GM12878 (cell line): ENCODE results near the gene CNPPD1. TPM values are rescaled to one million over a fixed set of nuclear protein-coding genes. Genes with fewer than 3 reads are reported as not detected.

Source experiments
- ATAC-seq: fragments of 200-7000 bp; cut with Tn5 transposase; 3 replicates; pipeline ENCODE4 v1.9.1; 2020; ENCODE audit warnings: mild to moderate bottlenecking, moderate library complexity
- BruUV-seq: library from RNA; stranded (reverse); fragments of 400-500 nt; replicated peaks from 2 replicates; lab custom pipeline; 2021; lab: Mats Ljungman, UMichigan
- CTCF ChIA-PET: fragments of 300-600 bp; sonication (Branson Sonifier 250); formaldehyde crosslinking; extraction: SDS; loops from one replicate; lab custom pipeline; 2021; ENCODE audit warnings: inconsistent platforms; lab: Yijun Ruan, JAX
- POLR2A ChIA-PET: fragments of 350-600 bp; formaldehyde crosslinking; extraction: SDS; loops from one replicate; lab custom pipeline; 2021; ENCODE audit warnings: inconsistent platforms; lab: Charles Lee
- RAD21 ChIA-PET: fragments of 300-600 bp; sonication (Branson Sonifier 250); formaldehyde crosslinking; loops from one replicate; lab custom pipeline; 2023; ENCODE audit warnings: antibody characterized with exemption; ENCODE audit not compliant: unreplicated experiment; lab: Charles Lee
- SMC1A ChIA-PET: fragments of 300-600 bp; sonication (Branson Sonifier 250); formaldehyde crosslinking; loops from one replicate; lab custom pipeline; 2023; ENCODE audit not compliant: unreplicated experiment, uncharacterized antibody; lab: Charles Lee
- DNase-seq: peaks from one replicate; pipeline ENCODE4 v3.0.0-alpha.2; 2011; ENCODE audit warnings: low read depth, low spot score
- FAIRE-seq: peaks from 3 replicates; lab custom pipeline; 2011; peaks lifted over from hg19 to GRCh38; lab: Jason Lieb, UNC
- H2AFZ ChIP-seq: 2 replicates; pipeline ENCODE4 v1.6.0; 2011; ENCODE audit warnings: low read depth, low read length, control low read depth; ENCODE audit not compliant: control insufficient read depth
- H3K27ac ChIP-seq: 2 replicates; pipeline ENCODE4 v1.5.1; 2011; ENCODE audit warnings: control low read depth; ENCODE audit not compliant: control insufficient read depth, insufficient read depth
- H3K27me3 ChIP-seq, 2 experiments: replicated peaks in 1 of 2; 2 replicates each; pipeline versions ENCODE4 v1.6.0 to v1.6.1; 2011; ENCODE audit warnings: low read length in 1 of 2; ENCODE audit not compliant: control insufficient read depth in 2 of 2, insufficient read depth in 2 of 2
- H3K36me3 ChIP-seq, 2 experiments: 2 replicates each; pipeline ENCODE4 v1.5.1; 2011; ENCODE audit warnings: low read length in 1 of 2; ENCODE audit not compliant: control insufficient read depth in 2 of 2, insufficient read depth in 2 of 2
- H3K4me1 ChIP-seq: 2 replicates; pipeline ENCODE4 v1.6.1; 2011; ENCODE audit warnings: mild to moderate bottlenecking, low read length, moderate library complexity, mixed read lengths; ENCODE audit not compliant: control insufficient read depth, insufficient read depth
- H3K4me2 ChIP-seq: 2 replicates; pipeline ENCODE4 v1.6.0; 2011; ENCODE audit warnings: control low read depth; ENCODE audit not compliant: control insufficient read depth, insufficient read depth
- H3K4me3 ChIP-seq: fragments of 200-600 bp; sonication (generic); 2 replicates; pipeline ENCODE4 v1.5.1; 2016
- H3K79me2 ChIP-seq: 2 replicates; pipeline ENCODE4 v1.6.0; 2011; ENCODE audit warnings: low read length; ENCODE audit not compliant: control insufficient read depth, insufficient read depth
- H3K9ac ChIP-seq: 2 replicates; pipeline ENCODE4 v1.8.0; 2011; ENCODE audit warnings: low read length, control low read depth, mixed read lengths; ENCODE audit not compliant: control insufficient read depth, insufficient read depth
- H3K9me3 ChIP-seq: replicated peaks from 3 replicates; pipeline ENCODE4 v1.5.1; 2011; ENCODE audit warnings: mild to moderate bottlenecking, low read length; ENCODE audit not compliant: control insufficient read depth, insufficient read depth
- H4K20me1 ChIP-seq: 2 replicates; pipeline ENCODE4 v1.6.0; 2011; ENCODE audit not compliant: control insufficient read depth, insufficient read depth
- IRF3 ChIP-seq: fragments of 450-650 bp; IDR thresholded peaks from 2 replicates; pipeline ENCODE4 v1.6.1; 2014; ENCODE audit warnings: mild to moderate bottlenecking
- MEF2A ChIP-seq: IDR thresholded peaks from 2 replicates; pipeline ENCODE4 v1.6.1; 2011; ENCODE audit warnings: low read depth, mild to moderate bottlenecking, low read length, moderate library complexity; ENCODE audit not compliant: insufficient read depth
- RAD51 ChIP-seq: fragments of 450-650 bp; IDR thresholded peaks from 2 replicates; pipeline ENCODE4 v1.6.1; 2016; ENCODE audit warnings: moderate library complexity, mild to moderate bottlenecking, inconsistent platforms
- WGBS: methylation state at CpG from one replicate; pipeline ENCODE4 v1.1.6; 2016; ENCODE audit warnings: low lambda C conversion rate; ENCODE audit not compliant: insufficient replicate concordance, insufficient coverage; ENCODE audit errors: missing lambda C conversion rate; 5-methylcytosine and 5-hydroxymethylcytosine counted together
- in situ Hi-C: fragments of 300-500 bp; cut with MboI; formaldehyde crosslinking; loops from 9 replicates; pipeline ENCODE4 v1.14.3; 2018; ENCODE audit warnings: mixed read lengths
- intact Hi-C: fragments of 100-400 bp; cut with micrococcal nuclease; formaldehyde crosslinking; loops from one replicate; pipeline ENCODE4 v1.14.2; 2022; ENCODE audit not compliant: unreplicated experiment
- polyA plus RNA-seq, 11 experiments: library from polyadenylated mRNA; depleted of rRNA in 4 of 11; unstranded in 6 of 11; stranded (reverse) in 5 of 11; fragments of >200 nt; fragmentation: Nextera tagmentation in 4 of 11; fragmentation: Illumina TruSeq in 1 of 11; extraction: Ambion mirVana in 4 of 11; extraction: Trizol in 1 of 11; gene quantifications; 1 replicate in 1 of 11; 2 replicates in 10 of 11; pipeline versions ENCODE4 v1.2.1 to v1.2.3, GENCODE V29; 2011 to 2016; ENCODE audit warnings: inconsistent platforms in 2 of 11, missing spikeins in 2 of 11, low read depth in 1 of 11
- total RNA-seq, 4 experiments: library from RNA; depleted of rRNA in 3 of 4; stranded (reverse); fragments of >200 nt in 3 of 4; fragmentation: Illumina TruSeq in 1 of 4; extraction: Trizol in 1 of 4; gene quantifications; 2 replicates each; pipeline versions ENCODE4 v1.2.1 to v1.2.3, GENCODE V29; 2013 to 2021

Gene CNPPD1
- total and polyA plus RNA-seq, 10 of the 15 experiments (the other 5 are each of a cell fraction or from before 2014, with no cell fraction given): 12.2 to 86.6 (median 43.4) TPM

- RAD21 ChIA-PET: interaction anchor here (2.1 kb wide), 1 partner anchor 89 kb away, joined by 13 read pairs; no protein-coding TSS in a partner anchor
- in situ Hi-C loops: loop anchor here (5.0 kb wide), 1 partner anchor 33 kb away; the partner anchor contains the start of gene SLC23A3
These were observed 28.4 kb upstream of the CNPPD1 start for GRCh38 chr2:219205165-219205538.

More at GRCh38 chr2:219205165-219205538, 28.4 kb upstream of the CNPPD1 start:
- no peaks in the 10 kb centered on the region for H3K9me3 ChIP-seq
- no peak overlapping the region for H3K9ac ChIP-seq
- no peaks in the 10 kb centered on the region for H3K27me3 ChIP-seq
- BruUV-seq: no TSS peak
- H3K4me1 ChIP-seq: peaks cover 8% of the 10 kb centered on the region
- TF ChIP-seq RAD51 (no peak), IRF3 (no peak), MEF2A (no peak)
- POLR2A ChIA-PET: interaction anchor here (0.9 to 2.8 kb wide), 2 partner anchors 30 to 95 kb away, joined by 3 to 47 read pairs; partner anchors contain the start of gene CNPPD1
- H3K4me2 ChIP-seq: no peak overlapping the region
- no peaks in the 10 kb centered on the region for H4K20me1 ChIP-seq
- DNase-seq: no peak
- H3K36me3 ChIP-seq: no peaks in the 10 kb centered on the region; a peak in 1 of 4 replicates
- no peak overlapping the region for H3K4me3 ChIP-seq
- ATAC-seq: no peak
- H2AFZ ChIP-seq: no peak overlapping the region
- intact Hi-C loops: loop anchor here (5.0 kb wide), 1 partner anchor 72 kb away; the partner anchor contains the start of gene DNAJB2
- no peak for FAIRE-seq
- CTCF ChIA-PET: no interaction called here
- SMC1A ChIA-PET: no interaction called here
- H3K27ac ChIP-seq: no peak overlapping the region
- WGBS: 90% methylated on average over 5 of the region's 5 CpGs
- H3K79me2 ChIP-seq: no peaks in the 10 kb centered on the region; the same call in 1 of the 2 replicates
